Lower leg skin (tissue), 3 donors: Measurements from ENCODE around the gene EFCAB6.

Experiments used
- POLR2A ChIP-seq, 2 donors: fragments of 450-650 bp; IDR thresholded peaks; one replicate each; pipeline ENCODE4 v1.6.1; 2016 to 2017; ENCODE audit warnings: antibody characterized with exemption in 2 of 2, mild to moderate bottlenecking in 1 of 2, moderate library complexity in 1 of 2
- TF ChIP-seq, protein P1 (sequence below), 3 donors: fragments of 450-650 bp; IDR thresholded peaks; one replicate each; pipeline ENCODE4 v1.5.1; 2016; ENCODE audit warnings: antibody characterized with exemption in 3 of 3, mild to moderate bottlenecking in 3 of 3, moderate library complexity in 2 of 3

DNA sequence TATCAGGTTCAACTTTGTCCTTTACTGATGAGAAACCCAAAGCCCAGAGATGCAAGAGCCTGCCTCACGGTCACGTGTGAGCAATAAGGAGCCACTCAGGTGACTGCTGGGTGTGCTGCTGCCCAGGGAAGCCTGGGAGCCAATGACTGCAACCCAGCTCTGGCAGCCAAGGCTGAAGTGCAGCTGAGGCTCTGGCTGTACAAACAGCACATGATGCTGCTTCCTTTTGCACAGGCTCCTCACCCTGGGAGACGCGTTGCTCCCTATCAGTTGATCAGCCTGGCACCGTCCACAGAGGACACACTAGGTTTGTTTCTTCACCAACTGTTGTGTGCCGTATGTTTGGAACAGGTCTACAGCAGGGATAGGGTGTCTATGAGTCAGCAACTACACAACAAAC lies 168.7 kb downstream of the EFCAB6 start:
- TF ChIP-seq, protein P1, sequence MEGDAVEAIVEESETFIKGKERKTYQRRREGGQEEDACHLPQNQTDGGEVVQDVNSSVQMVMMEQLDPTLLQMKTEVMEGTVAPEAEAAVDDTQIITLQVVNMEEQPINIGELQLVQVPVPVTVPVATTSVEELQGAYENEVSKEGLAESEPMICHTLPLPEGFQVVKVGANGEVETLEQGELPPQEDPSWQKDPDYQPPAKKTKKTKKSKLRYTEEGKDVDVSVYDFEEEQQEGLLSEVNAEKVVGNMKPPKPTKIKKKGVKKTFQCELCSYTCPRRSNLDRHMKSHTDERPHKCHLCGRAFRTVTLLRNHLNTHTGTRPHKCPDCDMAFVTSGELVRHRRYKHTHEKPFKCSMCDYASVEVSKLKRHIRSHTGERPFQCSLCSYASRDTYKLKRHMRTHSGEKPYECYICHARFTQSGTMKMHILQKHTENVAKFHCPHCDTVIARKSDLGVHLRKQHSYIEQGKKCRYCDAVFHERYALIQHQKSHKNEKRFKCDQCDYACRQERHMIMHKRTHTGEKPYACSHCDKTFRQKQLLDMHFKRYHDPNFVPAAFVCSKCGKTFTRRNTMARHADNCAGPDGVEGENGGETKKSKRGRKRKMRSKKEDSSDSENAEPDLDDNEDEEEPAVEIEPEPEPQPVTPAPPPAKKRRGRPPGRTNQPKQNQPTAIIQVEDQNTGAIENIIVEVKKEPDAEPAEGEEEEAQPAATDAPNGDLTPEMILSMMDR (IDR thresholded peaks at IDR 0.05) = no peak
- no peak for TF ChIP-seq POLR2A (IDR thresholded peaks at IDR 0.05)
